Stimulated activated naive CD8-positive, alpha-beta T cell treated with anti-CD3 and anti-CD28 coated beads, Interleukin-15, amount 100 ng/mL, for 72 hours (primary cell): ENCODE measurements around the gene NID2.

ENCODE experiments used
- ATAC-seq: fragments of 150-1000 bp; cut with Tn5 transposase; 2 replicates; pipeline ENCODE4 v1.10.0; 2021; ENCODE audit warnings: mild to moderate bottlenecking, moderate library complexity
- DNase-seq, 2 donors: peaks; one replicate each; pipeline ENCODE4 v3.0.0; 2021 to 2022
- H3K27ac Mint-ChIP-seq, 2 donors: one replicate each; pipeline ENCODE4 v1.8.0; 2022; ENCODE audit warnings: mild to moderate bottlenecking in 2 of 2, mixed read lengths in 2 of 2, moderate library complexity in 2 of 2
- H3K27me3 Mint-ChIP-seq: one replicate; pipeline ENCODE4 v1.8.0; 2022; ENCODE audit warnings: mixed read lengths
- H3K4me1 Mint-ChIP-seq: one replicate; pipeline ENCODE4 v1.8.0; 2022; ENCODE audit warnings: mild to moderate bottlenecking, mixed read lengths
- H3K4me3 Mint-ChIP-seq, 2 donors: one replicate each; pipeline ENCODE4 v1.8.0; 2022; ENCODE audit warnings: mild to moderate bottlenecking in 2 of 2, mixed read lengths in 2 of 2, moderate library complexity in 1 of 2
- H3K9me3 Mint-ChIP-seq, 2 donors: one replicate each; pipeline ENCODE4 v1.8.0; 2022; ENCODE audit warnings: mixed read lengths in 2 of 2

The NID2 gene

DNA sequence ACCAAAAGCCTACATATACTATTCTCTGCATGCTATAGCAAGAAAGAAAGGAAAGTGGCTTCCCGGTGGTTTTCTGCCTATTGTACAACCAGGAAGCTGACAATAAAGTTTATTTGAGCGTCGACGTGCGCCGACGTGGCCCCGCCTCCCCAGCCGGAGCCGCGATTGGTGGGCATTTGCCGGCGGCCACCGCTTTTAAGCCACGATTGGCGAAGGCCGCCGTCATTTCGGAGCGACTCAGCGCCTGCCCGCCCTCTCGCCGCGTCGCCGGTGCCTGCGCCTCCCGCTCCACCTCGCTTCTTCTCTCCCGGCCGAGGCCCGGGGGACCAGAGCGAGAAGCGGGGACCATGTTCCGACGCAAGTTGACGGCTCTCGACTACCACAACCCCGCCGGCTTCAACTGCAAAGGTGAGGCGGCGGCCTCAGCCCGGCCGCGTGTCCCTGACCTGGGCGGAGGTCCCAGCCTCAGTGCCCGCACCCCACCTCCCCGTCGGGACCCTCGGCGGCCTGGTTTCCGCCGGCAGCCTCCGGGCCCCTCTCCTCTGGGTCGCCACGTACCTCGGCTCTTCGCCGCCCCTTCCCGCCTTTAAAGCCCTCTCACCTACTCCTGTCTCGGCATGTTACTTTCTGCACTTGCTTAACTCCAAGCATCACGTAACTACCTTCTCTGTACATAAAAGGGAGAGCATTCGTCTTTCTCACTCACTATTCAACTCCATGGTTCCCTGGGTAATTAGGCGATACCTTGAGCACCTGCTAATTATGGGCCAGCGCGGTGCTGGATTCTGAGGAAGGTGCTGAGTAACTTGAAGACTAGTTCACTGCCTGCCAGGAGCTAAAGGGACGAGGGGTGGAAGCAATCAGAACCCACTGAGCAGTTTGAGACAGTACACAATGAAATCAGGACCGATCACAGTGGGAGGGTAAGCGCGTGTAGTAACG is 79.3 kb downstream of the NID2 start, which contains the start of gene RTRAF:
TSS of gene RTRAF (plus strand) at position 254 of the 942 bp plus-strand sequence. CDS start at position 348, 94 bp downstream.
- peak within 1 kb of the TSS; percentile 96 to 97 for H3K27ac Mint-ChIP-seq
- H3K27me3 Mint-ChIP-seq: no peaks in the 10 kb centered on the region
- ATAC-seq: peak; percentile 97
- peak within 1 kb of the TSS; percentile 88 to 93 for H3K4me3 Mint-ChIP-seq
- H3K4me1 Mint-ChIP-seq: peaks cover 27% of the 10 kb centered on the region
- DNase-seq: peak; percentile 90 to 92
- no peaks in the 10 kb centered on the region for H3K9me3 Mint-ChIP-seq

- Mint-ChIP-seq H3K4me1 (peaks cover 16% of the 10 kb centered on the region), H3K27me3 (no peaks in the 10 kb centered on the region), H3K9me3 (no peaks in the 10 kb centered on the region), H3K4me3 (peak overlapping the region; percentile 88 to 93), H3K27ac (no peak overlapping the region)
- ATAC-seq: no peak
- DNase-seq: no peak
Measured at GRCh38 chr14:51988221-51988620, 80.6 kb downstream of the NID2 start.

GRCh38 chr14:51981218-51981854 is 87.5 kb downstream of the NID2 start:
- H3K4me1 Mint-ChIP-seq: peaks cover 6% of the 10 kb centered on the region
- peak in 1 of 2 donors; percentile 20 for DNase-seq
- no peaks in the 10 kb centered on the region for H3K27me3 Mint-ChIP-seq
- no peak overlapping the region for H3K4me3 Mint-ChIP-seq
- H3K9me3 Mint-ChIP-seq: no peaks in the 10 kb centered on the region
- ATAC-seq: peak; percentile 88
- peak overlapping the region in 1 of 2 donors; percentile 16 for H3K27ac Mint-ChIP-seq

- Mint-ChIP-seq H3K27ac (no peak overlapping the region), H3K4me3 (no peak overlapping the region), H3K4me1 (peaks cover 6% of the 10 kb centered on the region), H3K27me3 (no peaks in the 10 kb centered on the region), H3K9me3 (no peaks in the 10 kb centered on the region)
- ATAC-seq (peak; percentile 56), DNase-seq (peak; percentile 74 to 78)
Measured at GRCh38 chr14:51979088-51979709, 89.7 kb downstream of the NID2 start.

DNA sequence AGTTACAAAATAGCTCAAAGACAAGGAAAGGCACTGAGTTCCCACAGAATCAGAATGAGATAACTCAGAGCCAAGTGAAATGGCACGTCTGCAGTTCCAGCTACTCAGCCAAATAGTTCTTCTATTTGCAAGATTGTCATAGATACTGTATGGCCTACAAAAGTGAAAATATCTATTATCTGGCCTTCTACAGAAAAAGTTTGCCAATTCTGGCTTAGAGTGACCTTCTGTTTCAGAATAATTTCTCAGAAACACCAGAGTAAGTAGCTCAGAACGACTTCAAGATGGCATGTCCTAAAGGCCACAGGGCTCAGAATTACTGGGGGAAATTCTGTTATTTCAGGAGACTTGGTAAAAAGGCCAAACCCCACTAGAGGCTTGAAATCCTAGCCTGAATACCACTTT is 90.2 kb downstream of the NID2 start:
- ATAC-seq (no peak), DNase-seq (no peak)
- Mint-ChIP-seq H3K4me3 (no peak overlapping the region), H3K27ac (no peak overlapping the region), H3K27me3 (no peaks in the 10 kb centered on the region), H3K4me1 (peaks cover 6% of the 10 kb centered on the region), H3K9me3 (no peaks in the 10 kb centered on the region)

GRCh38 chr14:51977075-51977474 is 91.8 kb downstream of the NID2 start:
- Mint-ChIP-seq H3K27me3 (no peaks in the 10 kb centered on the region), H3K9me3 (no peaks in the 10 kb centered on the region), H3K27ac (no peak overlapping the region), H3K4me3 (no peak overlapping the region), H3K4me1 (peaks cover 6% of the 10 kb centered on the region)
- DNase-seq: no peak
- ATAC-seq: no peak

- H3K27me3 Mint-ChIP-seq: no peaks in the 10 kb centered on the region
- no peak for ATAC-seq
- H3K27ac Mint-ChIP-seq: peak overlapping the region; percentile 2 to 35
- no peak overlapping the region for H3K4me3 Mint-ChIP-seq
- H3K9me3 Mint-ChIP-seq: no peaks in the 10 kb centered on the region
- no peak for DNase-seq
- H3K4me1 Mint-ChIP-seq: no peaks in the 10 kb centered on the region
Measured at GRCh38 chr14:51972566-51972965, 96.3 kb downstream of the NID2 start.

DNA sequence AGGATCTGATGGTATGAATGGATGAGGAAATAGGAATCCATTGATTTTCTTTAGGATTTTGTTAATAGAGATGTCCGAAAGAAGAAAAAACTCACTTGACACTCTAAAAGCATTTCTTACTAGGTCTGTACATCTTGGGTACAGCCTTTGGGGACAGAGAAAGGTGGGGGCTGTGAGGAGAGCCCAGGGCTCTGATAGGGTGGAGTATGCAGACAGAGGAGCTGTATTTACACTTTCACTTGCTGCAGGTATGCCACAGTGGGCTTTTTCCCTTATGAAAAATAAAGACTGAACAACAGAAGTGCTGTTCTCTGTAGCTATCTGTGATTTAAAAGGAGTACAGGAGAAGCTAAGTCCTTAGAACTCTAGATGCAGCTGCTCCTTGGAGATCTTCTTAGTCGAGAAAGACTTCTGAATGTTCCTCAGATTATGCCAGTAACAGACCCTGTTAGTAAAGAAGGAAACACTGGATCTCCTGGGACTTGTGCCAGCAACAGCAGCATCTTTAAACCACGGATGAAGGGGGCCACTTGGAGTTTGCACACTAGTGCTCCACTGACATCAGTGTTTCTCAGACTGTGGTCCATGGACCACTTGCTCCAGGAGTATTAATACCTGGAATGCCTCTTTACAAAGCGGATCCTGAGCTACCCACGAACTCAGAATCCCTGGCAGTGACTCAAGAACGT is 98.9 kb downstream of the NID2 start:
- Mint-ChIP-seq H3K4me3 (no peak overlapping the region), H3K27ac (peak overlapping the region in 1 of 2 donors; percentile 74), H3K27me3 (no peaks in the 10 kb centered on the region), H3K9me3 (no peaks in the 10 kb centered on the region), H3K4me1 (peaks cover 3% of the 10 kb centered on the region)
- DNase-seq (no peak), ATAC-seq (no peak)

DNA sequence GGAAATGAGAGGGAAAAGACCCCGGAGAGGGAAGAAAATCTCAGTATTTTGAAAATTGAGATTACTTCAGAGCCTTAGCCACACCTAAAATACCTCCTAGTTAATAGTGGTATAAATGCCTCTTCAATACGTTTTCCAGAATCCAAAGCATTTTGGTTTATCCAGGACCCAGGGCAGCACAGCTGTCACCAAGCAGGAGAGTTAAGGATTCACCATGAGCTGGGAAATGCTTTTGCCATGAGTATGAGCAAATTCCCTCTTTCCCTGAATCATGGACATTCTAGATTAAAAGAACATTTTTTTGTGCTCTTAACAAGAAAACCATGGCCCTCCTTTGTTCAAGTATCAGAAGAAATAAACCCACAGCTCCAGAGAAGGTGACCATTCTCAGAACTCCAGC is 101.3 kb downstream of the NID2 start:
- ATAC-seq (no peak), DNase-seq (no peak)
- no peak overlapping the region for H3K4me3 Mint-ChIP-seq
- no peaks in the 10 kb centered on the region for H3K27me3 Mint-ChIP-seq
- H3K9me3 Mint-ChIP-seq: no peaks in the 10 kb centered on the region
- H3K27ac Mint-ChIP-seq: no peak overlapping the region
- peaks cover 18% of the 10 kb centered on the region for H3K4me1 Mint-ChIP-seq

DNA sequence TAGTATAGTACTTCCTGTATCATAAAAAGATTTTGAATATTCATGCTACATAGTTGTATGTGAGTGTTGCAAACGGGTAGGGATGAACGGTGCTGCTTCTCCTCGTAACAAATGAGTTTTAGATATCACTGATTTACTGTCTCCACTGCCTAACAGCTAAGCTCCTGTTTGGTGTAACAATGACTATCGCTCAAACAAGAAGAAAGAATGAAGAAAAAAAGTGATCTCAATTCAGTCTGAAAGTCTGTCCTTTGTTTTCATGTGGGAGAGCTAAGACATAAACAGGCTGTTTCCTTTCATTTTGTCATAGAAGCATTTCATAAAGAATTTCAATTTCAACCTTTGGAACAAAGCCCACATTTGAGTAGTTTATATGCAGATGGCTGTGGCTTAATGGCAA is 105.6 kb downstream of the NID2 start:
- DNase-seq (no peak), ATAC-seq (no peak)
- Mint-ChIP-seq H3K27ac (peak overlapping the region; percentile 49 to 72), H3K4me3 (peak overlapping the region in 1 of 2 donors; percentile 49), H3K9me3 (peaks cover 20 to 21% of the 10 kb centered on the region in 2 donors), H3K4me1 (peaks cover 56% of the 10 kb centered on the region), H3K27me3 (no peaks in the 10 kb centered on the region)

- no peaks in the 10 kb centered on the region for H3K27me3 Mint-ChIP-seq
- H3K4me1 Mint-ChIP-seq: peaks cover 56% of the 10 kb centered on the region
- DNase-seq (no peak), ATAC-seq (no peak)
- peak overlapping the region in 1 of 2 donors; percentile 47 for H3K4me3 Mint-ChIP-seq
- peak overlapping the region in 1 of 2 donors; percentile 75 for H3K27ac Mint-ChIP-seq
- H3K9me3 Mint-ChIP-seq: peaks cover 21 to 26% of the 10 kb centered on the region in 2 donors
Measured at GRCh38 chr14:51962711-51963110, 106.1 kb downstream of the NID2 start.

GRCh38 chr14:51960866-51961265 is 108.0 kb downstream of the NID2 start:
- no peak for ATAC-seq
- Mint-ChIP-seq H3K27me3 (no peaks in the 10 kb centered on the region), H3K27ac (peak overlapping the region in 1 of 2 donors; percentile 31), H3K4me1 (peaks cover 56% of the 10 kb centered on the region), H3K9me3 (peaks cover 26 to 29% of the 10 kb centered on the region in 2 donors), H3K4me3 (no peak overlapping the region)
- no peak for DNase-seq

DNA sequence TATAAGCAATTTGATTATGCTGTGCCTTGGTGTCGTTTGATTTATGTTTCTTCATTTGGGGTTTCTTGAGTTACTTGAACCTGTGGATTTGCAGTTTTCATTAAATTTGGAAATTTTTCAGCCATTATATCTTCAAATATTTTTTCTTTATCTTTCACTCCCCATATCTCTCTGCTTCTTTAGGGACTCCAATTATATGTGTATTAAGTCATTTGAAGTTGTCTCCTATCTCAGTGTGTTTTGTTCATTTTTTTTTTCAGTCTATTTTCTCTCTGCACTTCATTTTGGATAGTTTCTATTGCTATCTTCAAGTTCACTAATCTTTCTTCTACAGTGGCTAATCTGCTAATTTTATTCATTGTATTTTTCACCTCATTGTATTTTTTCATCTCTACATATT is 108.9 kb downstream of the NID2 start:
- Mint-ChIP-seq H3K4me1 (peaks cover 52% of the 10 kb centered on the region), H3K27me3 (no peaks in the 10 kb centered on the region), H3K27ac (no peak overlapping the region), H3K4me3 (no peak overlapping the region), H3K9me3 (peaks cover 26 to 29% of the 10 kb centered on the region in 2 donors)
- DNase-seq (no peak), ATAC-seq (no peak)

- peaks cover 42% of the 10 kb centered on the region for H3K4me1 Mint-ChIP-seq
- no peak overlapping the region for H3K4me3 Mint-ChIP-seq
- H3K9me3 Mint-ChIP-seq: peaks cover 26 to 29% of the 10 kb centered on the region in 2 donors
- ATAC-seq: no peak
- no peak overlapping the region for H3K27ac Mint-ChIP-seq
- no peaks in the 10 kb centered on the region for H3K27me3 Mint-ChIP-seq
- DNase-seq: no peak
Measured at GRCh38 chr14:51957950-51958349, 110.9 kb downstream of the NID2 start.
